GM10266 (cell line): ENCODE measurements around the gene VSTM4.

ENCODE experiments used
- DNase-seq: peaks from one replicate; pipeline ENCODE4 v3.0.0; 2012; ENCODE audit errors: extremely low spot score
- CTCF ChIP-seq: IDR thresholded peaks from 2 replicates; pipeline ENCODE4 v1.5.1; 2012; ENCODE audit warnings: mild to moderate bottlenecking, low read depth; ENCODE audit not compliant: control insufficient read depth, insufficient read depth; ENCODE audit errors: missing control alignments

VSTM4 gene

GRCh38 chr10:49116509-49117375, 1.4 kb upstream of the VSTM4 start:
- no peak for TF ChIP-seq CTCF
- DNase-seq: no peak

GRCh38 chr10:49115796-49116508, 630 bp upstream of the VSTM4 start:
- DNase-seq: no peak
- no peak for TF ChIP-seq CTCF

DNA sequence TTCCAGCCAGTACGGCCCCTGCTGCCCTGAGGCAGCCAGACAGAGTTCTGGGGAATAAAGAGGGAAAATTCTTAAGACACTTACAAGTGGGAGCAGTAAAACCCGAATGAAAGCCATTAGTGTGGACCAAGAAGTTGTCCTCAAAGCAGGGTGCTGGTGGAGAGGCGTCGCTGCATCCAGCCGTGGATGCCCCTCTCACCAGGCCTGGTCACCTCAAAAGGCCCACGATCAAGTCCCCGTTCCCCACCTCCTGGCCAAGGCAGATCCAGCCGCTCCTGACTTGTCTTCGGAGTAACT, 656 bp downstream of the VSTM4 start:
- TF ChIP-seq CTCF: no peak
- DNase-seq: no peak

GRCh38 chr10:49113741-49114141, 1.6 kb downstream of the VSTM4 start:
- no peak for TF ChIP-seq CTCF
- DNase-seq: no peak

GRCh38 chr10:49112851-49113250, 2.5 kb downstream of the VSTM4 start:
- TF ChIP-seq CTCF: no peak
- DNase-seq: no peak

DNA sequence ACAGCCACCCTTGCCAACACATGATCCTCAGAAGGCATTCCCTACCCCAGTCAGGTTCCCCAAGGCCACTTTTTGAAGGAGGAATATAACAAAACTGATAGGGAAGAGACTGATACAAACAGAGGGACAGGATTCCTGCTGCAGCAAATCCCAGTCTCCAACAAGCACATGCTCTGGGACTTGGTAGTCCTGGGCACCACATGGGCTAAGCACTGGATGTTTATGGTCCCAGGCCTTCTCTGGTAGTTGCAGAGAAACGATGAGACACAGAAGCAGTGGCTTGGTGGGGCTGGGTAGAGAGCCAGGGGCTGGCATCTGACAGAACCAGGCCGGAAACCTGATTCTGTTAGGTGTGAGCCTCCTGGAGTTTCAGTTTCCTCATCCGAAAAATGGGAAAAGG, 3.2 kb downstream of the VSTM4 start:
- no peak for TF ChIP-seq CTCF
- no peak for DNase-seq

GRCh38 chr10:49111320-49111698, 4.0 kb downstream of the VSTM4 start:
- no peak for DNase-seq
- TF ChIP-seq CTCF: no peak
